Hepatocyte (in vitro differentiated cells): ENCODE data around the gene MYH13.

Experiments
- EZH2phosphoT487 ChIP-seq: fragments of 200-600 bp; sonication (generic); IDR thresholded peaks from one replicate; pipeline ENCODE4 v1.6.1; 2018; ENCODE audit warnings: antibody characterized with exemption, mild to moderate bottlenecking, low read depth, moderate library complexity; ENCODE audit not compliant: unreplicated experiment, severe bottlenecking
- TF ChIP-seq, protein P1 (sequence below): fragments of 200-600 bp; sonication (generic); IDR thresholded peaks from 2 replicates; pipeline ENCODE4 v1.5.1; 2016; ENCODE audit warnings: antibody characterized with exemption, mild to moderate bottlenecking; ENCODE audit not compliant: poor library complexity

- TF ChIP-seq, protein P1, sequence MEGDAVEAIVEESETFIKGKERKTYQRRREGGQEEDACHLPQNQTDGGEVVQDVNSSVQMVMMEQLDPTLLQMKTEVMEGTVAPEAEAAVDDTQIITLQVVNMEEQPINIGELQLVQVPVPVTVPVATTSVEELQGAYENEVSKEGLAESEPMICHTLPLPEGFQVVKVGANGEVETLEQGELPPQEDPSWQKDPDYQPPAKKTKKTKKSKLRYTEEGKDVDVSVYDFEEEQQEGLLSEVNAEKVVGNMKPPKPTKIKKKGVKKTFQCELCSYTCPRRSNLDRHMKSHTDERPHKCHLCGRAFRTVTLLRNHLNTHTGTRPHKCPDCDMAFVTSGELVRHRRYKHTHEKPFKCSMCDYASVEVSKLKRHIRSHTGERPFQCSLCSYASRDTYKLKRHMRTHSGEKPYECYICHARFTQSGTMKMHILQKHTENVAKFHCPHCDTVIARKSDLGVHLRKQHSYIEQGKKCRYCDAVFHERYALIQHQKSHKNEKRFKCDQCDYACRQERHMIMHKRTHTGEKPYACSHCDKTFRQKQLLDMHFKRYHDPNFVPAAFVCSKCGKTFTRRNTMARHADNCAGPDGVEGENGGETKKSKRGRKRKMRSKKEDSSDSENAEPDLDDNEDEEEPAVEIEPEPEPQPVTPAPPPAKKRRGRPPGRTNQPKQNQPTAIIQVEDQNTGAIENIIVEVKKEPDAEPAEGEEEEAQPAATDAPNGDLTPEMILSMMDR: no peak
- no peak for TF ChIP-seq EZH2phosphoT487
Observed at GRCh38 chr17:10360578-10360977, 12.2 kb downstream of the MYH13 start.
